GM23338 (cell line): ENCODE data around the gene PLCD3. TPM values are rescaled to one million over a fixed set of nuclear protein-coding genes. Genes with fewer than 3 reads are reported as not detected.

ENCODE experiments used
- ATAC-seq: fragments of 200-7000 bp; cut with Tn5 transposase; 3 replicates; pipeline ENCODE4 v1.9.1; 2020
- DNase-seq: peaks from one replicate; pipeline ENCODE4 v3.0.0-alpha.2; 2015; ENCODE audit warnings: low spot score
- H2AFZ ChIP-seq: fragments of 200-600 bp; sonication (generic); 2 replicates; pipeline ENCODE4 v1.8.0; 2016; ENCODE audit warnings: antibody characterized with exemption, mild to moderate bottlenecking, moderate library complexity
- H3F3A ChIP-seq: fragments of 200-600 bp; sonication (generic); replicated peaks from 2 replicates; pipeline ENCODE4 v1.8.0; 2017; ENCODE audit warnings: antibody characterized with exemption, mixed run types, low read depth
- H3K27ac ChIP-seq: fragments of 200-600 bp; sonication (generic); 2 replicates; pipeline ENCODE4 v1.6.1; 2016; ENCODE audit warnings: low read depth
- H3K27me3 ChIP-seq: fragments of 200-600 bp; sonication (generic); 2 replicates; pipeline ENCODE4 v1.8.0; 2016; ENCODE audit warnings: mild to moderate bottlenecking, mixed run types, moderate library complexity; ENCODE audit not compliant: insufficient read depth
- H3K36me3 ChIP-seq: fragments of 200-600 bp; sonication (generic); 2 replicates; pipeline ENCODE4 v1.8.0; 2016; ENCODE audit warnings: mild to moderate bottlenecking; ENCODE audit not compliant: insufficient read depth
- H3K4me1 ChIP-seq: fragments of 200-600 bp; sonication (generic); 2 replicates; pipeline ENCODE4 v1.8.0; 2016; ENCODE audit warnings: mild to moderate bottlenecking, moderate library complexity; ENCODE audit not compliant: insufficient read depth
- H3K4me2 ChIP-seq: fragments of 200-600 bp; sonication (generic); 2 replicates; pipeline ENCODE4 v1.7.1; 2017; ENCODE audit warnings: mixed run types
- H3K4me3 ChIP-seq: fragments of 200-600 bp; sonication (generic); 2 replicates; pipeline ENCODE4 v1.6.1; 2016; ENCODE audit warnings: mixed run types
- H3K79me2 ChIP-seq: fragments of 200-600 bp; sonication (generic); replicated peaks from 2 replicates; pipeline ENCODE4 v1.8.0; 2017; ENCODE audit warnings: mild to moderate bottlenecking; ENCODE audit not compliant: insufficient read depth
- H3K9me2 ChIP-seq: fragments of 200-600 bp; sonication (generic); 2 replicates; pipeline ENCODE4 v1.8.0; 2017; ENCODE audit not compliant: insufficient read depth
- H4K20me1 ChIP-seq: fragments of 200-600 bp; sonication (generic); replicated peaks from 2 replicates; pipeline ENCODE4 v1.8.0; 2017; ENCODE audit warnings: mild to moderate bottlenecking; ENCODE audit not compliant: insufficient read depth
- H3K27ac Mint-ChIP-seq: 2 replicates; pipeline ENCODE4 v1.8.0; 2020; ENCODE audit warnings: inconsistent platforms, mild to moderate bottlenecking, moderate library complexity, mixed read lengths
- H3K27me3 Mint-ChIP-seq: 3 replicates; pipeline ENCODE4 v1.8.0; 2022; ENCODE audit warnings: low read depth, mild to moderate bottlenecking, moderate library complexity, mixed read lengths, inconsistent platforms; ENCODE audit not compliant: insufficient read depth, poor library complexity
- H3K36me3 Mint-ChIP-seq: 3 replicates; pipeline ENCODE4 v1.8.0; 2021; ENCODE audit warnings: low read depth, mild to moderate bottlenecking, inconsistent platforms, moderate library complexity, mixed read lengths
- H3K4me1 Mint-ChIP-seq: 3 replicates; pipeline ENCODE4 v1.8.0; 2020; ENCODE audit warnings: mild to moderate bottlenecking, inconsistent platforms, mixed read lengths
- H3K4me3 Mint-ChIP-seq: 3 replicates; pipeline ENCODE4 v1.8.0; 2021; ENCODE audit warnings: moderate library complexity, mild to moderate bottlenecking, inconsistent platforms, mixed read lengths
- H3K9me3 Mint-ChIP-seq: 3 replicates; pipeline ENCODE4 v1.8.0; 2020; ENCODE audit warnings: moderate library complexity, mild to moderate bottlenecking, inconsistent platforms, mixed read lengths
- CREB1 ChIP-seq: fragments of 250-450 bp; sonication (Bioruptor Pico); IDR thresholded peaks from 2 replicates; pipeline ENCODE4 v1.5.0; 2020; ENCODE audit warnings: low read depth, mild to moderate bottlenecking, moderate library complexity
- CTCF ChIP-seq, 2 experiments: fragments of 200-600 bp in 1 of 2; sonication (generic) in 1 of 2; conservative IDR thresholded peaks; 2 replicates each; pipeline versions ENCODE4 v1.5.1 to v1.6.1; 2016 to 2017; ENCODE audit warnings: antibody characterized with exemption in 2 of 2, low read depth in 2 of 2, mild to moderate bottlenecking in 2 of 2, moderate library complexity in 1 of 2
- EZH2 ChIP-seq: fragments of 200-600 bp; sonication (generic); IDR thresholded peaks from one replicate; pipeline ENCODE4 v1.8.0; 2017; ENCODE audit warnings: antibody characterized with exemption, mild to moderate bottlenecking, low read depth; ENCODE audit not compliant: unreplicated experiment
- EZH2phosphoT487 ChIP-seq: fragments of 200-600 bp; sonication (generic); IDR thresholded peaks from one replicate; pipeline ENCODE4 v1.8.1; 2018; ENCODE audit warnings: antibody characterized with exemption; ENCODE audit not compliant: unreplicated experiment
- JUNB ChIP-seq: IDR thresholded peaks from one replicate; pipeline ENCODE4 v1.6.1; 2016; ENCODE audit warnings: antibody characterized with exemption; ENCODE audit not compliant: unreplicated experiment
- NANOG ChIP-seq: IDR thresholded peaks from 2 replicates; pipeline ENCODE4 v1.6.1; 2016; ENCODE audit warnings: antibody characterized with exemption, borderline replicate concordance
- POLR2AphosphoS5 ChIP-seq: IDR thresholded peaks from 2 replicates; pipeline ENCODE4 v1.6.1; 2016; ENCODE audit warnings: antibody characterized with exemption, low read depth
- STAT1 ChIP-seq: IDR thresholded peaks from one replicate; pipeline ENCODE4 v1.6.1; 2016; ENCODE audit warnings: antibody characterized with exemption; ENCODE audit not compliant: unreplicated experiment
- ZNF114 ChIP-seq: fragments of 250-450 bp; sonication (Bioruptor Pico); IDR thresholded peaks from 2 replicates; pipeline ENCODE4 v1.5.0; 2020; ENCODE audit warnings: mild to moderate bottlenecking, moderate library complexity
- ZNF331 ChIP-seq: fragments of 250-450 bp; sonication (Bioruptor Pico); IDR thresholded peaks from 2 replicates; pipeline ENCODE4 v1.5.0; 2020; ENCODE audit warnings: low read depth, mild to moderate bottlenecking, moderate library complexity
- polyA plus RNA-seq: library from polyadenylated mRNA; unstranded; fragments of >200 nt; fragmentation: Nextera tagmentation; extraction: Ambion mirVana; gene quantifications from 2 replicates; pipeline ENCODE4 v1.2.1, GENCODE V29; 2016
- total RNA-seq: library from RNA; depleted of rRNA; stranded (reverse); fragments of >200 nt; shearing (Covaris generic); gene quantifications from 2 replicates; pipeline ENCODE4 v1.2.3, GENCODE V29; 2014
- TF ChIP-seq, protein P1 (sequence below): IDR thresholded peaks from 2 replicates; pipeline ENCODE4 v1.6.1; 2016; ENCODE audit warnings: antibody characterized with exemption
- TF ChIP-seq, protein P2 (sequence below): IDR thresholded peaks from one replicate; pipeline ENCODE4 v1.6.1; 2018; ENCODE audit warnings: antibody characterized with exemption; ENCODE audit not compliant: unreplicated experiment
- TF ChIP-seq, protein P3 (sequence below): fragments of 250-450 bp; sonication (Bioruptor Pico); IDR thresholded peaks from 2 replicates; pipeline ENCODE4 v1.5.0; 2020; ENCODE audit warnings: mild to moderate bottlenecking, moderate library complexity

The PLCD3 gene
- total and polyA plus RNA-seq, 2 experiments from 2014 or later: 3.0 to 32.1 TPM

- no peak overlapping the region for H3K4me2 ChIP-seq
- no peaks in the 10 kb centered on the region; the same call in 1 of the 2 replicates for H3F3A ChIP-seq
- H4K20me1 ChIP-seq: peaks cover 19% of the 10 kb centered on the region
- ATAC-seq (no peak), DNase-seq (no peak)
- peaks cover 8% of the 10 kb centered on the region for H3K4me1 Mint-ChIP-seq
- no peaks in the 10 kb centered on the region for H3K27me3 ChIP-seq
- H3K9me3 Mint-ChIP-seq: no peaks in the 10 kb centered on the region
- peaks cover 75% of the 10 kb centered on the region for H3K36me3 Mint-ChIP-seq
- H3K4me3 Mint-ChIP-seq: no peak overlapping the region
- H3K4me1 ChIP-seq: no peaks in the 10 kb centered on the region
- H3K27ac ChIP-seq: no peak overlapping the region
- H3K9me2 ChIP-seq: no peaks in the 10 kb centered on the region
- H3K36me3 ChIP-seq: peaks cover 45% of the 10 kb centered on the region
- no peak overlapping the region for H2AFZ ChIP-seq
- H3K79me2 ChIP-seq: no peaks in the 10 kb centered on the region
- H3K27me3 Mint-ChIP-seq: no peaks in the 10 kb centered on the region
- TF ChIP-seq, protein P1, sequence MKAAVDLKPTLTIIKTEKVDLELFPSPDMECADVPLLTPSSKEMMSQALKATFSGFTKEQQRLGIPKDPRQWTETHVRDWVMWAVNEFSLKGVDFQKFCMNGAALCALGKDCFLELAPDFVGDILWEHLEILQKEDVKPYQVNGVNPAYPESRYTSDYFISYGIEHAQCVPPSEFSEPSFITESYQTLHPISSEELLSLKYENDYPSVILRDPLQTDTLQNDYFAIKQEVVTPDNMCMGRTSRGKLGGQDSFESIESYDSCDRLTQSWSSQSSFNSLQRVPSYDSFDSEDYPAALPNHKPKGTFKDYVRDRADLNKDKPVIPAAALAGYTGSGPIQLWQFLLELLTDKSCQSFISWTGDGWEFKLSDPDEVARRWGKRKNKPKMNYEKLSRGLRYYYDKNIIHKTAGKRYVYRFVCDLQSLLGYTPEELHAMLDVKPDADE: no peak
- TF ChIP-seq, protein P2, sequence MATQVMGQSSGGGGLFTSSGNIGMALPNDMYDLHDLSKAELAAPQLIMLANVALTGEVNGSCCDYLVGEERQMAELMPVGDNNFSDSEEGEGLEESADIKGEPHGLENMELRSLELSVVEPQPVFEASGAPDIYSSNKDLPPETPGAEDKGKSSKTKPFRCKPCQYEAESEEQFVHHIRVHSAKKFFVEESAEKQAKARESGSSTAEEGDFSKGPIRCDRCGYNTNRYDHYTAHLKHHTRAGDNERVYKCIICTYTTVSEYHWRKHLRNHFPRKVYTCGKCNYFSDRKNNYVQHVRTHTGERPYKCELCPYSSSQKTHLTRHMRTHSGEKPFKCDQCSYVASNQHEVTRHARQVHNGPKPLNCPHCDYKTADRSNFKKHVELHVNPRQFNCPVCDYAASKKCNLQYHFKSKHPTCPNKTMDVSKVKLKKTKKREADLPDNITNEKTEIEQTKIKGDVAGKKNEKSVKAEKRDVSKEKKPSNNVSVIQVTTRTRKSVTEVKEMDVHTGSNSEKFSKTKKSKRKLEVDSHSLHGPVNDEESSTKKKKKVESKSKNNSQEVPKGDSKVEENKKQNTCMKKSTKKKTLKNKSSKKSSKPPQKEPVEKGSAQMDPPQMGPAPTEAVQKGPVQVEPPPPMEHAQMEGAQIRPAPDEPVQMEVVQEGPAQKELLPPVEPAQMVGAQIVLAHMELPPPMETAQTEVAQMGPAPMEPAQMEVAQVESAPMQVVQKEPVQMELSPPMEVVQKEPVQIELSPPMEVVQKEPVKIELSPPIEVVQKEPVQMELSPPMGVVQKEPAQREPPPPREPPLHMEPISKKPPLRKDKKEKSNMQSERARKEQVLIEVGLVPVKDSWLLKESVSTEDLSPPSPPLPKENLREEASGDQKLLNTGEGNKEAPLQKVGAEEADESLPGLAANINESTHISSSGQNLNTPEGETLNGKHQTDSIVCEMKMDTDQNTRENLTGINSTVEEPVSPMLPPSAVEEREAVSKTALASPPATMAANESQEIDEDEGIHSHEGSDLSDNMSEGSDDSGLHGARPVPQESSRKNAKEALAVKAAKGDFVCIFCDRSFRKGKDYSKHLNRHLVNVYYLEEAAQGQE: no peak
- TF ChIP-seq NANOG (no peak), EZH2 (no peak), POLR2AphosphoS5 (no peak), JUNB (no peak), CTCF (conservative IDR thresholded peaks at IDR 0.05; ENCODE audit: low read depth in 2 of 2) (no peak), ZNF331 (no peak), CREB1 (CRISPR knock-in tag) (no peak), ZNF114 (CRISPR knock-in tag) (no peak), EZH2phosphoT487 (no peak), STAT1 (no peak)
- TF ChIP-seq, protein P3, sequence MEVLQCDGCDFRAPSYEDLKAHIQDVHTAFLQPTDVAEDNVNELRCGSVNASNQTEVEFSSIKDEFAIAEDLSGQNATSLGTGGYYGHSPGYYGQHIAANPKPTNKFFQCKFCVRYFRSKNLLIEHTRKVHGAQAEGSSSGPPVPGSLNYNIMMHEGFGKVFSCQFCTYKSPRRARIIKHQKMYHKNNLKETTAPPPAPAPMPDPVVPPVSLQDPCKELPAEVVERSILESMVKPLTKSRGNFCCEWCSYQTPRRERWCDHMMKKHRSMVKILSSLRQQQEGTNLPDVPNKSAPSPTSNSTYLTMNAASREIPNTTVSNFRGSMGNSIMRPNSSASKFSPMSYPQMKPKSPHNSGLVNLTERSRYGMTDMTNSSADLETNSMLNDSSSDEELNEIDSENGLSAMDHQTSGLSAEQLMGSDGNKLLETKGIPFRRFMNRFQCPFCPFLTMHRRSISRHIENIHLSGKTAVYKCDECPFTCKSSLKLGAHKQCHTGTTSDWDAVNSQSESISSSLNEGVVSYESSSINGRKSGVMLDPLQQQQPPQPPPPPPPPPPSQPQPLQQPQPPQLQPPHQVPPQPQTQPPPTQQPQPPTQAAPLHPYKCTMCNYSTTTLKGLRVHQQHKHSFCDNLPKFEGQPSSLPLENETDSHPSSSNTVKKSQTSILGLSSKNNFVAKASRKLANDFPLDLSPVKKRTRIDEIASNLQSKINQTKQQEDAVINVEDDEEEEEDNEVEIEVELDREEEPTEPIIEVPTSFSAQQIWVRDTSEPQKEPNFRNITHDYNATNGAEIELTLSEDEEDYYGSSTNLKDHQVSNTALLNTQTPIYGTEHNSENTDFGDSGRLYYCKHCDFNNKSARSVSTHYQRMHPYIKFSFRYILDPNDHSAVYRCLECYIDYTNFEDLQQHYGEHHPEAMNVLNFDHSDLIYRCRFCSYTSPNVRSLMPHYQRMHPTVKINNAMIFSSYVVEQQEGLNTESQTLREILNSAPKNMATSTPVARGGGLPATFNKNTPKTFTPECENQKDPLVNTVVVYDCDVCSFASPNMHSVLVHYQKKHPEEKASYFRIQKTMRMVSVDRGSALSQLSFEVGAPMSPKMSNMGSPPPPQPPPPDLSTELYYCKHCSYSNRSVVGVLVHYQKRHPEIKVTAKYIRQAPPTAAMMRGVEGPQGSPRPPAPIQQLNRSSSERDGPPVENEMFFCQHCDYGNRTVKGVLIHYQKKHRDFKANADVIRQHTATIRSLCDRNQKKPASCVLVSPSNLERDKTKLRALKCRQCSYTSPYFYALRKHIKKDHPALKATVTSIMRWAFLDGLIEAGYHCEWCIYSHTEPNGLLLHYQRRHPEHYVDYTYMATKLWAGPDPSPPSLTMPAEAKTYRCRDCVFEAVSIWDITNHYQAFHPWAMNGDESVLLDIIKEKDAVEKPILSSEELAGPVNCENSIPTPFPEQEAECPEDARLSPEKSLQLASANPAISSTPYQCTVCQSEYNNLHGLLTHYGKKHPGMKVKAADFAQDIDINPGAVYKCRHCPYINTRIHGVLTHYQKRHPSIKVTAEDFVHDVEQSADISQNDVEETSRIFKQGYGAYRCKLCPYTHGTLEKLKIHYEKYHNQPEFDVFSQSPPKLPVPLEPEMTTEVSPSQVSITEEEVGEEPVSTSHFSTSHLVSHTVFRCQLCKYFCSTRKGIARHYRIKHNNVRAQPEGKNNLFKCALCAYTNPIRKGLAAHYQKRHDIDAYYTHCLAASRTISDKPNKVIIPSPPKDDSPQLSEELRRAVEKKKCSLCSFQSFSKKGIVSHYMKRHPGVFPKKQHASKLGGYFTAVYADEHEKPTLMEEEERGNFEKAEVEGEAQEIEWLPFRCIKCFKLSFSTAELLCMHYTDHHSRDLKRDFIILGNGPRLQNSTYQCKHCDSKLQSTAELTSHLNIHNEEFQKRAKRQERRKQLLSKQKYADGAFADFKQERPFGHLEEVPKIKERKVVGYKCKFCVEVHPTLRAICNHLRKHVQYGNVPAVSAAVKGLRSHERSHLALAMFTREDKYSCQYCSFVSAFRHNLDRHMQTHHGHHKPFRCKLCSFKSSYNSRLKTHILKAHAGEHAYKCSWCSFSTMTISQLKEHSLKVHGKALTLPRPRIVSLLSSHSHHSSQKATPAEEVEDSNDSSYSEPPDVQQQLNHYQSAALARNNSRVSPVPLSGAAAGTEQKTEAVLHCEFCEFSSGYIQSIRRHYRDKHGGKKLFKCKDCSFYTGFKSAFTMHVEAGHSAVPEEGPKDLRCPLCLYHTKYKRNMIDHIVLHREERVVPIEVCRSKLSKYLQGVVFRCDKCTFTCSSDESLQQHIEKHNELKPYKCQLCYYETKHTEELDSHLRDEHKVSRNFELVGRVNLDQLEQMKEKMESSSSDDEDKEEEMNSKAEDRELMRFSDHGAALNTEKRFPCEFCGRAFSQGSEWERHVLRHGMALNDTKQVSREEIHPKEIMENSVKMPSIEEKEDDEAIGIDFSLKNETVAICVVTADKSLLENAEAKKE (CRISPR knock-in tag): no peak
- H3K27ac Mint-ChIP-seq: no peak overlapping the region
- H3K4me3 ChIP-seq: no peak overlapping the region
Observed at GRCh38 chr17:45088741-45089140, 43.6 kb downstream of the PLCD3 start.
